Anterior cingulate cortex (tissue), 58 donors: ENCODE results near the gene RBM12.

ENCODE experiments used
- DNase-seq, 58 donors: peaks; one replicate each; lab custom pipeline; 2025; lab: John Stamatoyannopoulos, UW

The RBM12 gene

DNA sequence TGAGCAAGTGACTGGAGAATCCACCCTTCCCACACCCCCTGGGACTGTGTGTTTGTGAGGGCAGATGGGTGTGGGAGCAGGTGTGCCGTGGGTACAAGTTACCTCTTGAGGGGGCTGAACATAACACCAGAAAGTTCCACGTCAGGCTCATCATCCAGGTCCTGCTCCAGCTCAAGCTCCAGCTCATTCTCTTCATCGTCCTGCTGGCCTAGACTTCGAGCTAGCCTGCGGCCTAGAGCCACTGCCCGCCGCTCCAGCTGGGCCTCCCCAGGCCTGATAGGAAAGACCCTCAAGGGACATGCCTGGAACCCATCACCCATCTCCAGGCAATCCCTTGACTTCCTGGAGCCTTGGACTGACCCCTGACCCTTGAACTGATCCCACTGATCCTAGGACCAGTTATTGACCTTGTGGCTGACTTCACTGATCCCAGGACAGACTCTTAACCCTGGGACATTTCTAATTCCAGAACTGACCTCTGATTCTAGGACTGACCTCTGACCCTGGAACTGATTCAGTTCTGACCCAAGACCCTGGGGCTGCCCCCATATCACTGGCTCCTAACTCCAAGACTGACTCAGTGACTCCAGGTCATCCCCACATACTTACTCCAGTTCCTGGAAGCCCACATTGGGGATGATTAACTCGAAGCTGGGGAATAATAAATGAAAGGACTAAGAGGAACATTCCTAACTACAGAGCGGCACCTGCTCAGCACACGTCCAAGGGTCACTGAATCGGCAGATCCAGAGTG, 60.8 kb downstream of the RBM12 start:
- DNase-seq: no peak

DNA sequence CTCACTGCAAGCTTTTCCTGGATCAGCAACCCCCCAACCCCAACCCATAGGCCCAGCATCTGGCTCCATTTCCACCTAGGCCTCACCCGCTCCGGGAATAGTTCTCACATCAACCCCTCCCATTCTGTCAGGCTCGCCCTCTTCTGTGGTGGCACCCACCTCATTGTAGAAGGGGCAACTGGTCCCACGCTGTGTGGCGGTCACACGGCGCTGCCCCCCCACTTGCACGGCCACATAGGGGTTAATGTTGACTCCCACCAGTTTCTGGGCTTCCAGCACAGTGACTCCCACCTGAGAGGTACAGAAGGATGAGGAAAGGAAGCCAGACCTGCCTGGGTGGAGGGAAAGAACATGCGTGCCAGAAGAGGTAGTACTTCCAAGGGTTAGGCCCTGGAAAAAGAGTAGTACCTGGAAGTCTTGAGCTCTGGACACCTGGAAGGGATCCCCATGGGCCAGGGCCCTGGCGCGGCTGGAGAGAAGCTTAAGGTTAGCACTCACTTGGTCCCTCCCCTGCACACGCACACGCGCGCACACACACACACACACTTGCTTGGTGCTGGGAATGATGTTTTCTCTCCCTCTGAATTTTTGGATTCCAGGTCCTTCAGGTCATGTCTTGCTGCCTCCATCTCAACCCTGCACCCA, 61.7 kb downstream of the RBM12 start:
- no peak for DNase-seq

DNA sequence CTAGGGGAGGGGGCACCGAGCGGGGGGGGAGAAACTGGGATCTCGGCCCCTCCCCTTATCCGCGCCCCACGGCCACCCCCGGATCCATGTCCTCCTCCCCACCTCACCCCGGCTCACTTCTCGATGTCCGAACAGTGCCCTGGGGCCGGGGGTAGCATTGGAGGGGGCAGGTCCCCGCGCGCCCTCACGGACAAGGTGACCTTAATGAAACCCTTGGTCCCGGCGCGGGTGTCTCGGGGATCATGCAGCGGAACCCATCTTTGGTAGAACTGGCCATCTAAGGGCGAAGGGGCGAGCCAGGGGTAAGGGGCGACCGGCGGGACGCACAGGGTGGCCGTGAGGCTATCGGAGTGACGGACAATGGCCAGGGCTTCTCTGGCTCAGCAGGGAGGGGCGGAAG, 62.7 kb downstream of the RBM12 start:
- no peak for DNase-seq

- DNase-seq: peak in 43 of 58 donors; percentile 10 to 69 (median 27)
Measured at GRCh38 chr20:35600993-35601973, 63.4 kb downstream of the RBM12 start.

DNA sequence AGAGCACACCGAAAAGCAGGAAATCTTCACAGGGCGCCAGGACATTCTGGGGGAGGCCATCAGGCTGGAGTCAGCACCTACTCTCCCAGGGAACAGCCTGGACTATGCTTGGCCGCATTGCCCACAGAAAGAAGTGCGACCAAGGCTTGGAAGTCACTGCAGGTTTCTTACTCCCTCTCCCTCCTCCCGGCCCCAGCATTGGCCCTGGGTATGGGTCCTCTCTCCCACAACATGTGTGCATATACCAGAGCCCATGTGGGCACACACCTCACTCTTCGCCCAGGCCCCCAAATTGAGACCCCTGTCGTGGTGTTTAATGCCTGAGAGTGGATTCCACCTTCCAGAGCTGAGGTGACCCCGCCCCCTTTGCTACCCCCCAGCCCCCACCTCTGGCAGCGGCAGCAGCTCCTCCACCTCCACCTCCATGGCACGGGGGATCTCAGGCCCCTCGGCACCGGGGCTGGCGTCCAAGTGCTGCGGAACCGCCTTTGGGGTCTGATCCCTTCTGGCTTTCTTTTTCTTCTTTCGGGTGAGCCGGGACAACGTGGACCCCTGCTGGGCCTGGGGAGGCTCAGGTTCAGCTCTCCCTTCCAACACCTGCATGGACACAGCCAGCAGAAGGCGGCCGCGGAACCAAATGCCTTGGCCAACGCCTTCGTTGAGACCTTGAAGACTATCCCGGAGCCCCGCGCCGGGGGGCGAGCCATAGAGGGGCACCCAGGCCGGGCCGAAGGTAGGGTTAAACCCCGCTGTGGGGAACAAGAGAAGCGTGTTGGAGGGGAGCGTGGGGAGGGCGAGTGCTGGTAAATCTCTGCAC, 64.3 kb downstream of the RBM12 start:
- DNase-seq: no peak

- DNase-seq: no peak
Measured at GRCh38 chr20:35599776-35600120, 65.0 kb downstream of the RBM12 start.
